ENCODE data around the gene MPDZ.

DNA sequence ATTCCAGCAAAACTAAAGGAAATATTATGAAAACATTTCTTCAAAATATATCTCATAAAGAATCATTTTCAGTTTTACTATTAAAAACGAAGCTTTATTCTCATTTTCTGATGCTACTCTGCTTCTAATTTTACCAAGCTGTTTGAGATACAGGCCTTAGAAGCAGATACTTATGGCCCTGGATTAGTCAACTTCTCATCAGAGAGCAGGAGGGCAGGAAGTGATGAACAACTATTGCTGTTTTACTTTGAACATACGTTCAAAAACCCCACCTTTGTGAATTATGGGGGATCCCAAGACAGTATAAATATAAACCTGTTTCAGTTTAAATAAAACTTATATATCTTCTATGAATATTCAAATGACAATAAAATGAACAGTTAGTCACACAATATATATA is 16.0 kb downstream of the MPDZ start:
- TF ChIP-seq, protein P1, sequence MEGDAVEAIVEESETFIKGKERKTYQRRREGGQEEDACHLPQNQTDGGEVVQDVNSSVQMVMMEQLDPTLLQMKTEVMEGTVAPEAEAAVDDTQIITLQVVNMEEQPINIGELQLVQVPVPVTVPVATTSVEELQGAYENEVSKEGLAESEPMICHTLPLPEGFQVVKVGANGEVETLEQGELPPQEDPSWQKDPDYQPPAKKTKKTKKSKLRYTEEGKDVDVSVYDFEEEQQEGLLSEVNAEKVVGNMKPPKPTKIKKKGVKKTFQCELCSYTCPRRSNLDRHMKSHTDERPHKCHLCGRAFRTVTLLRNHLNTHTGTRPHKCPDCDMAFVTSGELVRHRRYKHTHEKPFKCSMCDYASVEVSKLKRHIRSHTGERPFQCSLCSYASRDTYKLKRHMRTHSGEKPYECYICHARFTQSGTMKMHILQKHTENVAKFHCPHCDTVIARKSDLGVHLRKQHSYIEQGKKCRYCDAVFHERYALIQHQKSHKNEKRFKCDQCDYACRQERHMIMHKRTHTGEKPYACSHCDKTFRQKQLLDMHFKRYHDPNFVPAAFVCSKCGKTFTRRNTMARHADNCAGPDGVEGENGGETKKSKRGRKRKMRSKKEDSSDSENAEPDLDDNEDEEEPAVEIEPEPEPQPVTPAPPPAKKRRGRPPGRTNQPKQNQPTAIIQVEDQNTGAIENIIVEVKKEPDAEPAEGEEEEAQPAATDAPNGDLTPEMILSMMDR (IDR thresholded peaks at IDR 0.05; ENCODE audit: low read length): no peak
- no peak for TF ChIP-seq EZH2 (IDR thresholded peaks at IDR 0.05; ENCODE audit: borderline replicate concordance, low read length)

Data from OCI-LY1 (cell line).